Muscle layer of duodenum (tissue), 2 donors: ENCODE results near the gene BOLL.

ENCODE experiments used
- H3K27ac ChIP-seq: one replicate; pipeline ENCODE4 v1.7.0; 2013; ENCODE audit warnings: mild to moderate bottlenecking, low read length
- H3K27me3 ChIP-seq: one replicate; pipeline ENCODE4 v1.7.0; 2013; ENCODE audit warnings: low read depth, mild to moderate bottlenecking, control low read depth, low read length
- H3K36me3 ChIP-seq, 2 donors: one replicate each; pipeline ENCODE4 v1.7.0; 2013; ENCODE audit warnings: low read length in 2 of 2, control low read depth in 1 of 2, mild to moderate bottlenecking in 1 of 2; ENCODE audit not compliant: insufficient read depth in 2 of 2, control insufficient read depth in 1 of 2
- H3K4me1 ChIP-seq, 2 donors: one replicate each; pipeline ENCODE4 v1.7.0; 2013; ENCODE audit warnings: low read length in 2 of 2, mild to moderate bottlenecking in 2 of 2, control low read depth in 1 of 2, moderate library complexity in 1 of 2; ENCODE audit not compliant: insufficient read depth in 2 of 2, control insufficient read depth in 1 of 2
- H3K4me3 ChIP-seq, 2 donors: one replicate each; pipeline ENCODE4 v1.7.0; 2013; ENCODE audit warnings: low read length in 2 of 2, low read depth in 1 of 2, mild to moderate bottlenecking in 1 of 2
- H3K9me3 ChIP-seq, 2 donors: one replicate each; pipeline ENCODE4 v1.7.0; 2013; ENCODE audit warnings: low read length in 2 of 2, control low read depth in 1 of 2, mild to moderate bottlenecking in 1 of 2; ENCODE audit not compliant: control insufficient read depth in 1 of 2
- donor health status: healthy.

Gene BOLL

GRCh38 chr2:197809064-197809463, 23.9 kb upstream of the BOLL start:
- Histone ChIP-seq H3K27ac (no peak overlapping the region), H3K4me1 (peaks cover 0 to 11% of the 10 kb centered on the region in 2 donors), H3K27me3 (no peaks in the 10 kb centered on the region), H3K9me3 (no peaks in the 10 kb centered on the region), H3K36me3 (no peaks in the 10 kb centered on the region), H3K4me3 (no peak overlapping the region)

DNA sequence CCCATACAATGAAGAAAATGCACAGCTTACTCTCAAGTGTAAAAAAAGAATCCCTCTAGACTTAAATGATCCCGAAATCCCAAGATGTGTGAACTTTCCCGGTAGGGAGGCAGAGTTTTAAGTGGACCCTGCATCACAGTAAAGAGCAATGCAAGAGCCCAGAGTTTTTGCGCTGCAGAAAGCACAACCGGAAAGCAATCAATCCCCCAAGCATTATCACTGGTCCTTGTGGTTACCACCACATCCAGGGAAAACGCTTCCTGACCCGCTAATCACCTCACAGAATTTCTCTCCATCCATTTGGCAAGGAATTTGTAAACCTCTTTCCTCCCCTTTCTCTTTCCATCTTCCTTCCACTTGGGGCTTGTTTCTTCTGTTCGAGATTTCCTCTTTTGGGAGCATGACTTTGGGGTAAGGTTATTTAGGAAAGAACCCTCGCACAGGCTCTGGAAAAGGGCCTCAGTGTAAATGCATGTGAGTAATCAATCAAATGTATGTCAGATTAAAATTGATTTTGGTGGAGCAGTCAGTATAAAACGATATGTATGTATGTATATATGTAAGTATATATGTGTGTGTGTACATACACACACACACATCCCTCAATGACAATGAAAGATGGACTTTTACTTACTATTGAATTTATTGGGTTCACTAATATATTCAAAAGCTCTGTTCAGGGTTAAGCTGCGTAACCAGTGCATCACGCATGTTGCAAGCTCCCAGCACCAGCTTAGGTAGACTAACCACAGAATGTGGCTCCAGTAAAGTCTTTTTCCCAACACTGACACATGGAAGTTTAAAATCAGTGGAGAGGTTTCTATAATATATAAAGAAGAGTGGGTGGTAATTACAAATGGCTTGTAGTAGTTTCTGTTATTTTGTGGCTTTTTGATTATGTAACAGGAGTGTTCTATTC, 20.9 kb upstream of the BOLL start:
- H3K27ac ChIP-seq = no peak overlapping the region
- H3K4me1 ChIP-seq = peaks cover 0 to 21% of the 10 kb centered on the region in 2 donors
- no peaks in the 10 kb centered on the region for H3K36me3 ChIP-seq
- H3K4me3 ChIP-seq = peak overlapping the region; percentile 61 to 94
- H3K9me3 ChIP-seq = no peaks in the 10 kb centered on the region
- no peaks in the 10 kb centered on the region for H3K27me3 ChIP-seq

- Histone ChIP-seq H3K4me1 (peaks cover 0 to 21% of the 10 kb centered on the region in 2 donors), H3K27me3 (no peaks in the 10 kb centered on the region), H3K9me3 (no peaks in the 10 kb centered on the region), H3K36me3 (no peaks in the 10 kb centered on the region), H3K4me3 (peak overlapping the region; percentile 61 to 94), H3K27ac (no peak overlapping the region)
These were observed 19.9 kb upstream of the BOLL start for GRCh38 chr2:197804758-197805714.

DNA sequence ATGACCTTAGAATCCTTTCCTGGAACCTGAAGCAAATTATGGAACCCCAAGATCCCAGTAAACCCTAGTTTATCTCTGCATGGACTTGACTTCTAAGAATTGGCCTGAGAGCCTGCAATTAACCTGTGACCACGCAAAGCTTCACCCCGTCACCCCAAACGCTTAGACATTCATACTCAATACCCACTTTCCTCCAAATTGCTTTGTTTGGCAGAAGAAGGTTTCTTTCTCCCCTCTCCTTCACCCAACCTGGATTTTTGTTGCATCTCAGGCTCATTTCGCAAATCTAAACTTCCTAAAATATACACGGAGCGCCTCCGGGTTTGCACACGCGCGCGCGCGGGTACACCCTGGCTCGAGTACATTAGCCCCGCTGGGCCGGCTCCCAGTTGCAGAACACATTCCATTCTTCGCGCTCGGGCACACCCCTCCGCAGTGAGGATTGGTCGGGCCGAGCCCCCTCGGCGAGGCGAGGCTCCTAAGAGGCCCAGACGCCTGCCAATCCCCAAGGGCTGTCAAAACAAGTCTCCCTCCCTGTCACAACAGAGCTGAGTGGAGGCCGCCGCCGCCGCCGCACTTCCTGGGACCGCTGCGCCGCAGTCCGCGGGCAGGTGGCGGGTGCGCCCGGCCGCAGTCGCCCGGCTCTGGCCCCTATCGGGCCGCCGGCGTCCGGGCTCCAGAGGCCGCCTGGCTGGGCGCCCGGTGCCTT, 19.1 kb upstream of the BOLL start, which contains the start of gene PLCL1:
PLCL1 (plus strand) TSS at position 545 of the 709 bp plus-strand sequence.
- H3K4me1 ChIP-seq = peaks cover 0 to 21% of the 10 kb centered on the region in 2 donors
- no peak within 1 kb of the TSS for H3K27ac ChIP-seq
- peak within 1 kb of the TSS; percentile 61 to 94 for H3K4me3 ChIP-seq
- H3K9me3 ChIP-seq = no peaks in the 10 kb centered on the region
- H3K36me3 ChIP-seq = no peaks in the 10 kb centered on the region
- H3K27me3 ChIP-seq = no peaks in the 10 kb centered on the region

- no peak overlapping the region for H3K27ac ChIP-seq
- no peaks in the 10 kb centered on the region for H3K9me3 ChIP-seq
- peaks cover 0 to 21% of the 10 kb centered on the region in 2 donors for H3K4me1 ChIP-seq
- no peaks in the 10 kb centered on the region for H3K27me3 ChIP-seq
- no peak overlapping the region for H3K4me3 ChIP-seq
- no peaks in the 10 kb centered on the region for H3K36me3 ChIP-seq
These were observed 17.9 kb upstream of the BOLL start for GRCh38 chr2:197803033-197803444.

DNA sequence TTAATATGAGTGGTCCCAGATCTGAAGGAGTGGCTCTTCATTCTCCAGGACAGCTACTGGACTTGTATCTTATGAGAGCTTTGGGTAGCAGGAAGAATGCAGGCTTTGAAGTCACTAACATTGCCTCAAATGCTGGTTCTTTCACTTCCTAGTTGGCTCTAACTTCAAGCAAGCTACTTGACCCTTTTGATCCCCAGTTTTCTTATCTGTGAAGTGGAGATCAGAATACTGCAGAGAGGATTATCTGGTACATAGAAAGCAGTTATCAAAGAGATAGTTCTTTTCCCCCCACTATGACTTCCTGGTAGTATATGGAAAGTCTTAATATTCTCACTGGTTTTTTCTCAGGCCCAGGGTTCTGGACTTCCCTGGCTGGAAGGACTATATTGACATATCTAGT, 15.9 kb upstream of the BOLL start:
- H3K27me3 ChIP-seq = no peaks in the 10 kb centered on the region
- H3K4me1 ChIP-seq = peaks cover 0 to 18% of the 10 kb centered on the region in 2 donors
- no peaks in the 10 kb centered on the region for H3K36me3 ChIP-seq
- no peaks in the 10 kb centered on the region for H3K9me3 ChIP-seq
- H3K4me3 ChIP-seq = no peak overlapping the region
- H3K27ac ChIP-seq = no peak overlapping the region

- Histone ChIP-seq H3K4me3 (no peak overlapping the region), H3K4me1 (peaks cover 0 to 15% of the 10 kb centered on the region in 2 donors), H3K27me3 (no peaks in the 10 kb centered on the region), H3K36me3 (no peaks in the 10 kb centered on the region), H3K27ac (no peak overlapping the region), H3K9me3 (no peaks in the 10 kb centered on the region)
These were observed 15.0 kb upstream of the BOLL start for GRCh38 chr2:197800091-197800490.

GRCh38 chr2:197799068-197799467, 13.9 kb upstream of the BOLL start:
- no peak overlapping the region for H3K4me3 ChIP-seq
- H3K36me3 ChIP-seq = no peaks in the 10 kb centered on the region
- H3K27me3 ChIP-seq = no peaks in the 10 kb centered on the region
- peaks cover 0 to 10% of the 10 kb centered on the region in 2 donors for H3K4me1 ChIP-seq
- no peak overlapping the region for H3K27ac ChIP-seq
- no peaks in the 10 kb centered on the region for H3K9me3 ChIP-seq

GRCh38 chr2:197798187-197798586, 13.1 kb upstream of the BOLL start:
- Histone ChIP-seq H3K4me3 (no peak overlapping the region), H3K36me3 (no peaks in the 10 kb centered on the region), H3K27me3 (no peaks in the 10 kb centered on the region), H3K4me1 (peaks cover 0 to 4% of the 10 kb centered on the region in 2 donors), H3K9me3 (no peaks in the 10 kb centered on the region), H3K27ac (no peak overlapping the region)

GRCh38 chr2:197795277-197795676, 10.2 kb upstream of the BOLL start:
- no peaks in the 10 kb centered on the region for H3K36me3 ChIP-seq
- H3K27me3 ChIP-seq = no peaks in the 10 kb centered on the region
- no peak overlapping the region for H3K27ac ChIP-seq
- no peak overlapping the region for H3K4me3 ChIP-seq
- H3K4me1 ChIP-seq = no peaks in the 10 kb centered on the region
- no peaks in the 10 kb centered on the region for H3K9me3 ChIP-seq
